Liver (tissue), 3 donors: Measurements from ENCODE around the gene IGF1R.

Experiments
- CTCF ChIP-seq: fragments of 150-350 bp; IDR thresholded peaks from 2 replicates; pipeline ENCODE4 v1.5.1; 2017; ENCODE audit warnings: improper control_type of control experiment, low read depth, low read length; ENCODE audit not compliant: missing input control
- JUND ChIP-seq, 2 donors: IDR thresholded peaks; 2 replicates each; pipeline ENCODE4 v1.6.1; 2016; ENCODE audit warnings: antibody characterized with exemption in 2 of 2
- TAF1 ChIP-seq: conservative IDR thresholded peaks from 2 replicates; pipeline ENCODE4 v1.6.1; 2016; ENCODE audit warnings: antibody characterized with exemption, mild to moderate bottlenecking
- donor health status: healthy.
- donor health status: healthy.

- TF ChIP-seq CTCF = no peak
- TF ChIP-seq JUND (IDR thresholded peaks at IDR 0.05) = no peak
- no peak for TF ChIP-seq TAF1
Measured at GRCh38 chr15:98765610-98766009, 117.3 kb downstream of the IGF1R start.
